Measurements from ENCODE around the gene ALOX5. TPM values are rescaled to one million over a fixed set of nuclear protein-coding genes. Genes with fewer than 3 reads are reported as not detected.

Gene ALOX5
- total RNA-seq, 1 experiment from 2014 or later, result not detected

DNA sequence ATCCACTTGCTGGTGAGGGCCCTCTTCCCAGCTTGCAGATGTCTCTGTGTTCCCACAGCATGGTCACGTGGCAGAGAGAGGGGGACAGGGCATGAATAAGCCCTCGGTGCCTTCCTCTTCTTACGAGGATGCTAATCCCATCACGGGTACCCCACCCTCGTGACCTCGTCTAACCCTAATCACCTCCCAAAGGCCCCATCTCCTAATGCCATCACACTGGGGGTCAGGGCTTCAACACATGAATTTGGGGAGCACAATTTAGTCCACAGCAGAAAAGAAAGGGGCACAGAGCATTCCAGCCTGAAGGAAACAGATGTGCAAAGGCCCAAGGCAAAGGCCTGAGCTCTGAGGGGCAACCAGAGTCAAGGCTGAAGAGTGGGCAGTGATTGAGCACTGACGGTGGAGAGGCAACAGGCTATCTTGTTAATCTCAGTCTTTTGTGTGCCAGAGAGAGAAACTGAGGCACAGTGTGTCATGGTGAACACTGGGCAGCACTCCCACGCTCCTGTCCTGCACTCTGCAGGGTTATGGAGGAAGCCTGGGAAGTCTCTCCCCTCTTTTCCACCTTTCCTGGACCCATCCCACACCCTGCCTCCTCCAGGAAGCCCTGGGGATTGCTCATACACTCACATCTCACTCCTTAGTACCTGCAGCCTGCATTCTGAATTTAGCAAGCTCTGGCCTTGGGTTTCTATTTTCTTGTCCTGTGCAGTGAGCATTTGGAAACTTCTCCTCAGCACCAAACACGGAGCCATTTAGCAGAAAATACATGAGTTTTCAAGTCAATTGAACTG, 49.0 kb downstream of the ALOX5 start:
- DNase-seq (ENCODE audit: low read depth), result no peak

DNA sequence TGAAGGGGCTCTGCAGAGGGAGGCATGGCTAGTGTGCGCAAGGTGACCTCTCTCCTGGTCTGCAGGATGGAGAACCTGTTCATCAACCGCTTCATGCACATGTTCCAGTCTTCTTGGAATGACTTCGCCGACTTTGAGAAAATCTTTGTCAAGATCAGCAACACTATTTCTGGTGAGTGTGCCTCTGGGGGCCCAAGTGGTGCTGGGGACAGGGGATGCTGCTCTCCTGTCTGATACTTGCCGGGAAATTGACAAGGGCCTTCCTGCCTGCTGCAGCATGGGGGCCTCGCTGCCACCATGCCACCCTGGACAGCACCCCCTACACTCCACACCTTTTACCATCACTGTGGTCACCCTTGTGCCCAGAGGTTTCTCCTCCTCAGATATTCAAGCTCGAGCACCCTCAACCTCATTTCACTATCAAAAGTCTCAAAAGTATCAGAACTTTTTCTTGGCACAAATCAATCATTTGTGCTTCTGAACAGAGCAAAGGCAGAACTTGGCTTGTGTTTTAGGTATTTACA, 50.0 kb downstream of the ALOX5 start:
- no peak for DNase-seq (ENCODE audit: low read depth)

DNA sequence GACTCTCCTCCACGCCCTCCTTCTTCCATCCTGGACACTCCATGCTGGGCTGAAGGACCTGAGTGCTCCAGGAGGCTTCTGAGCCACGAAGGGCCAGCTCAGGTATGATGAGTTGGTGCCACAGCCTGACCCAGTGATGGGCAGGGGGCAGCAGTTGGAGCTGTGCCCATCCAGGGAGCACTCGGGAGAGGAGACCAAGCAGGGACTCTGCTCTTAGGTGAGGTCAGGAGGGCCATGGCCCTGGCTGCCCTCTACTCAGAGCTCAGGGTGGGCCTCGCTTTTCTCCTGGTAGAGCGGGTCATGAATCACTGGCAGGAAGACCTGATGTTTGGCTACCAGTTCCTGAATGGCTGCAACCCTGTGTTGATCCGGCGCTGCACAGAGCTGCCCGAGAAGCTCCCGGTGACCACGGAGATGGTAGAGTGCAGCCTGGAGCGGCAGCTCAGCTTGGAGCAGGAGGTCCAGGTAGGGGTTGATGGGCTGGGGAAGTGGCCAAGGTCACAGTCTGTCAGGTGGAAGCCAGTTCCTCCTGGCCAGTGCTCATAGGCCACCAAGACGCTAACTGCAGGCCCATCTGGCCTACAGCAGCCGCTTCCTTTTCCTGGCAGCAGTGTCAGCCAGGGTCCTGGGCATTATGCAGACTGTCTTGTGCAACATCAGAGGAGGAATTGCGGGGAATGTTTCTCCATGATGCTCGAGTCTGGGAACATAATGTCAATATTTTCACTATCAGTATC, 50.8 kb downstream of the ALOX5 start:
- no peak for DNase-seq (ENCODE audit: low read depth)

DNA sequence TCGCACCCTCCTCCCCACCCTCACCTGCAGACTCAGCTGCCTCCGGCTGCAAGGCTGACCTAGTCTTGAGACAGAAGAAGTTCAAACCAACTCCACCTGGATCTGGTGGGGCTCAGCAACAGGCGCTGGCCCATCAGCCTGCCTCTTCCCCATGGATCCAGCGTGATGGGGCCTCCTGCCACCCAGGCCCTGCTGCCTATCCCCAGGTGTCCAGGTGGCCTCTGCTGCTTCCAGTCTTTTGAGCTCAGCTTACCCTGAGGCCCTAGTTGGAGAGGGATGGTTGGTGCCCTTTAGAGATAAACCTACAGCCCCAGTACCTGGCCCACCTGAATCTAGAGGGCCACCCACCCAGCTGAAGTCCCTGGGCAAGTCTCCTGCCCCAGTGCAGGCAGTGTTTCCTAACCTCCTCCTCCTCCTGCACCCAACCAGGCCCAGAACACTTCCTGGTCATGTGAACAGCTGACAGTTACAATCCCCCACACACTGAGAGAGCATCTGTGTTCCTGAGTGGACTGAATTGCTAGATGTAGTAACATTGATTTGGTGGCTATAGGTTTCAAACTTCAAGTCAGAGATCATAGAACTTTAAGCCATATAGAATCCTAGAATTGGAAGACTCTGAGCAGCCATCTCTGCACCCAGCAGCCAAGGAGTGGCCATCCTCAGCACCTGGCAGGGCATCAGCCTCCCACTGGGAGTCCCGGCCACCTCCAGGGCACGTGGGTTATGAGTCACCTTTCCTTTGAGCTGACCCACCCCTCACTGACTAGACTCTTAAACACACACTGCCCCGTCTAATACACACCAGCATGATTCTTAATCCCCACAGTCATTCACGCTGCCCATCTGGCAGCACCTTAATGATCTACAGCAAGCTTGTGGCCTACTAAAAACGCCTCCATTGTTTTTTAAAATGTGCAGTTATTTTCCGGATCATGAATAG, 51.9 kb downstream of the ALOX5 start:
- peak; percentile 78 for DNase-seq (ENCODE audit: low read depth)

DNA sequence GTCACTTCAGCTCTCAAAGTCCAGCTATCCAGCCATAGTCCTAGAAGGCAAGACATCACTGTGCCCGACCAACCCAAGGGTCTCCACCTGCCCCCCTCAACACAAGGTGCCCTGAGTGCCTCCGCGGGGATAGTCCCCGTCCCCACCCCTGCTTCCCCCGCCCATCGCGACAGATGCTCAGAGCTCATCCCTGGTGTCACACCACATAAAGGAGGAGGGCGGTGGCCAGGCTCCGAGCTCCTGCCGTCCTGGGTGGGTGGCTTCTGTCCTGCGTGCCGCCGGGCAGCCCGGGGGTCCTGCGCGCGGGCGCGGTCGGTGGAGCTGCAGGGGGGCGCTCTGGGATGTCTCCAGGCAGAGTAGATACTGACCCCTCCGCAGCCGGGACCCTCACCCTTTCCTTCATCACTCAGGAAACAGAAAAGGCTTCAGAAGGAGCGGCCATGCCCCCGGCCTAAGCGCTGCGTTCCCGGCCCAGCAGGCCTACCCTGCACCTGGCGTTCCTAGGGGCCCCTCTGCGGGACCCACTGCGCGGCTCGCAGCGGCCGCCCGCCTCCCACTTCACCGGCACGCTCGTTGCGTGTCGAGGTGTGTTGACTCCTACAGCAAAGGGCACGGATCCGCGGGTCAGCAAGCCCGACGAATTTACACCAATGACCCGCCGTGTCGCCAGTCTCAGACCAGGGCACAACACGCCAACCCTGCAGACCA, 53.4 kb downstream of the ALOX5 start:
- DNase-seq (ENCODE audit: low read depth), result no peak

DNA sequence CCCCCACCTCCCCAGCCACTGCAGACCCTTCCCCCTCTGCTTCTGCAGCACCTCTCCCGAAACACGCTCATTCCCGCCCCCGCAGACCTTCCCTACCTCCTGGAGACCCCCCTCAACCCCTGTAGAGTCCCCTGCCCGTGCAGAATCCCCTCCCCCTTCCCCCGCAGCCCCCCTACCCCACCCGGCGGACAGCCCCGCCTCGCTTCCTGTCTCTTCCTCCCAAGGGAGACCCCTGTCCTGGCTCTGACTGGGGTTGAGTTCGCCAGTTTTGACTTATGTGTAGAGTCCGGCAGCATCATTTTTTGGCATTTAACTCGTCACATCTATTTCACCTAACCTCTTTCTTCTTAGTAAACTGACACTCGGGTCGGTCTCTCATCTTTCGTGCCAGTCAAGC, 54.0 kb downstream of the ALOX5 start:
- no peak for DNase-seq (ENCODE audit: low read depth)

DNA sequence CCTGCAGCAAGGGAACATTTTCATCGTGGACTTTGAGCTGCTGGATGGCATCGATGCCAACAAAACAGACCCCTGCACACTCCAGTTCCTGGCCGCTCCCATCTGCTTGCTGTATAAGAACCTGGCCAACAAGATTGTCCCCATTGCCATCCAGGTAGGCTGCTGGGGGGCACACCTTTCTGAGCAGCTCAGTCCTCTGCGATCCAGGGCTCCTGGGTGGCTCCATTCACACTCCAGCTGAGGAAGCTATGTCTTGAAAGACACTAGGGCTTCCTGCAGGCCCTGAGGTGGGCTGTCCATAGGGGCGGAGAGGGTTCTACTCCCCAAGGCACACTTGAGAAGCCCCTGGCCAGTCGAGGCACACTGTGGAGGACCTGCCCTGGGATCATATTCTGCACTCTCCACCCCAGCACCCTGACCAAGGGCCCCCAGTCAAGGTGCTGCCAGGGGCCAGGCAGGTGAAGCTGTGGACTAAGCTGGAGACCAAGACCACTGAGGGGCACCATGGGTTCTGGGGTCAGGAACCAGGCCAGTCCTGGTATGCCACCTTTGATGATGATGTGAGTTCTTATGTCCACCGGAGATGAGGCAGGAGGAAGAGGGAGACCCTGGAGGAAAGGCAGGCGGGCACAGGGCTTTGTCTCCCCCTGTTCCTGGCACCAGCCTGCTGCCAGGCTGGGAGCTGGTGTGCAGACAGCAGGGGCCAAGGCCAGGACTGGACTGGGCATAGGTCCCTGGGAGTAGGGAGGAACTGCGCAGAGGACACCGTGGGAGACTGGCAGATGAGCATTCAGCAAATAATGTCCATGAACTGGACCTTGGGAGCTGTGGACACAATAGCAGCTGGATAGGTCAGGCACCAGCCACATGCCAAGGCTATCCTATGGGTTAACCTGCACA, 54.8 kb downstream of the ALOX5 start:
- DNase-seq (ENCODE audit: low read depth), result no peak

DNA sequence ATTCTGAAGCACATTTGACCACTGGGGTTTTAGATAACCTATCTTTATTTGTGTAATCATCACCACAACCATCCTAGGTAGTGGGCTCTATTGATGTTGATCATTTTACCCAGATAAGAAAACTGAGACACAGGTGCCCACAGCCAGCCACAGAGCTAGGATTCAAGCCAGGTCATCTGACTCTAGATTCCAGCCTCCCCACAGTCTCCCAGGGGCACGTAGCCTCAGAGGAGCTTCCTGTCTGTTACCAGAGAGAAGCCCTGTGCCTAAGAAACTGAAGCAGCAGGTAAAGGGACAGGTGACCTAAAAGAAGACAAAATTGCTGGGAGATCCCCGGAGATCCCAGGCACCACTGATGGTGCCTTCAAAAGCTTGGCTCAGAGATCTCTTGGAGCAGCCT, 55.8 kb downstream of the ALOX5 start:
- no peak for DNase-seq (ENCODE audit: low read depth)

DNA sequence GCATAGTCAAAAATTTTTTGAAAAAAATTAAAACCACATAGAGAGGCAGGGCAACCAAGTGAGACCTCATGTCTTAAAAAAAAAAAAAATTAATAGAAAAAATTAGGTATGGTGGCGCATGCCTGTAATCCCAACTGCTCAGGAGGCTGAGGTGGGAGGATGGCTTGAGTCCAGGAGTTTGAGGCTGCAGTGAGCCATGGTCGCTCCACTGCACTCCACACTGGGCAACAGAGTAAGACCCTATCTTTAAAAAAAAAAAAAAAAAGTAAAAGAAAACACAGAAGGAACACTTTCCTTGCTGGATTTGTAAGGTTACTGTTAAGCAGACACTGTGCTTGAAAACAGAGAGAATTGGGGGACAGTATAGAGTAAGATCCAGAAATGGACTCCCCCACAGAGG, 58.1 kb downstream of the ALOX5 start:
- no peak for DNase-seq (ENCODE audit: low read depth)

DNA sequence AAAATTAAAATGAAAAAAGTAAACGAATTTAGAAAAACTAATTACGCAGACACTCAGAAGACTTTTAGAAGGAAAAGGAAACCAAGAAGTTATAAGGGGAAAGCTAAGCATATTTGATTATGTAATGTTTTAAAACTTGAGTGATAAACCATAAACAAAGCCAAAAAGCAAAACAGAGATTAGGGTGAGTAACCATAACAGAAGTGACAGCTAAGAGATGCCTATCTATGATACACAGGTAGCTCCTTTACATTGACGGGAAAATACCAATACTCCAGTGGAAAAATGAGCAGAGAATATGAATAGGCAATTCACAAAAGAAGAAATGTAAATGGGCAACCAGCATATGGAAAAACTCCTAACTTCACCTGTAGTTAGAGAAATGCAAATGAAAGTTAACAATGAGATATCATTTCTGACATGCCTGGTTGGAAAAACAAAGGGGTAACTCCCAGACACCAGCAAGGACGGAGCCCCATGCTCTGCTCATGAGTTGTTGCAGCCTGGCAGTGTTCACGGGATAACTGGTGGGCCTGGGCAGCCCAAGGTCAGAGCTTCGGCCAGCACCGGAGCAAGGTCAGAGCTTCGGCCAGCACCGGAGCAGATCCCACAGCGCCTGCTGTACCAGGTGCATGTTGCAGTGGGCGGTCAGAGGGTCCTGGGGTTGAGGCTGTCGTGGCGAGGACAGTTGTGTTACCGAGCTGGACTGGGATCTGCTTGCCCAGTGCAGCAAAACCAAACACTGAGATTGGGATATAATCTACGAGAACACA, 58.9 kb downstream of the ALOX5 start:
- no peak for DNase-seq (ENCODE audit: low read depth)

DNA sequence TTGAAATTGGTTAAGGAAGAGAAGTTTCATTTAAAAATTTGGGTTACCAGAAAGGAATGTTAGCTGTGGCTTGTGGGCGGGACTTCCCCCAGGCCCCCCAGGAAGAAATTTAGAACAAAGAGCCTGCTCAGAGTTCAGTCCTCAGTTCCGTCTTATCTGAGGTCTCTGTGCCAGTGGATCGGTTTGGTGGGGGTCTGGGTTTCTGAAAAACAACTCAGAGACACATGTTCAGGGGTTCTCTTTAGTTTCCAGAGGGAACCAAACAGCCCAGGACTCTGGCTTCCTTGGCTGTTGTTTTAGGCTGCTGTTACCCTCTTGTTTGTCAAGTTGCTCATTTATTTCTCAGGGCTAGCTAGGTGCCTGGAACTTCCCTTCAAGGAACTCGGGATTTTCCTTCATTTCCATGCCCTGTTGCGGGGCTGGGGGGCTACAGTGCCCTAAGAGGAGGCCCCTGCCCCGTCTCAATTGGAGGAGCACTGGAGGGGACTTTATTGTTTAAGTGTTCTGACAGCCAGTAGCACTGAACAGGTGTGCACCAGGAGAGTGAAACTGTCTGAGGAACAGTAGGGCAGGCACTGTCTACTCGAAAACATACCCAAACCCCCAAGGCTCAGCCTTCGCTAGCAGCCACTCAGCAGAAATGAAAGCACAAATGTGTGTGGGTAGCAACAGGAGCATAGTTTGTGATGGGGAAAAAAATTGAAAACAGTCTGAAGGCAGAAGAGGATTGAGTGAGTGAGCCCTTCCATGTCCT, 59.9 kb downstream of the ALOX5 start:
- no peak for DNase-seq (ENCODE audit: low read depth)

DNA sequence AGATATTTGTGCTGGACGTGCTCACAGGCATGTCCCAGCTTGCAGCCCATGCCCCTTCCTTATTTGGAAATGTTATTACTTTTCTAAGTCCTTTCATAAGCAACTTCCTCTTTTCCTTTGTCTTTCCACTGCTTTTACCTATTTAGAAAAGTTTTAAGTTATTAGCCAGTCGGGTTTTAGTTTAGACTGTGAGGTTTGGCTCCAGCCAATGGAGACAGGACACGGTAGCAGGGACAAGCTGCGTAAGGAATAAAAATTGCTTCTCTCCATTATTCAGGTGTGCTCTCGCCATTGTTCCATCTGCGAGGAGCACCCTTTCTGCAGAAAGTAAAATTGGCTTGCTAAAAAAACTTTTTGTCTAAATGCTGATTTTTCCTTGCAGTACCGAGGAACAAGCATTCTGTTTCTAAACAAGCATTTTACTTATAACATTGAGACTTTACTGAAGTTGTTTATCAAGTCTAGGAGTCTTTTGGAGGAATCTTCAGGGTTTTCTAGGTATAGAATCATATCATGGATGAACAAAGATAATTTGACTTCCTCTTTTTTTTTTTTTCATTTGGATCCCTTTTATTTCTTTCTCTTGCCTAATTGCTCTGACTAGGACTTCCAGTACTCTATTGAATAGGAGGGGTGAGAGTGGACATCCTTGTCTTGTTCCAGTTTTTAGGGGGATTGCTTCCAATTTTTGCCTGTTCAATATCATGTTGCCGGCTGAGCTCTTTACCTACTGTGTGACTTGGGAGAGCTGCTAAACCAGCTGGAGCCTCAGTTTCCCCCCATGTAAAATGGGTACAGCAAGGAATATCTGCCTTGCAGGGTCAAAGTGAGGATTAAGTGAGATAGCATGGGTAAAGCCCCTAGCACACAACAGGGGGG, 63.8 kb downstream of the ALOX5 start:
- DNase-seq (ENCODE audit: low read depth), result no peak

DNA sequence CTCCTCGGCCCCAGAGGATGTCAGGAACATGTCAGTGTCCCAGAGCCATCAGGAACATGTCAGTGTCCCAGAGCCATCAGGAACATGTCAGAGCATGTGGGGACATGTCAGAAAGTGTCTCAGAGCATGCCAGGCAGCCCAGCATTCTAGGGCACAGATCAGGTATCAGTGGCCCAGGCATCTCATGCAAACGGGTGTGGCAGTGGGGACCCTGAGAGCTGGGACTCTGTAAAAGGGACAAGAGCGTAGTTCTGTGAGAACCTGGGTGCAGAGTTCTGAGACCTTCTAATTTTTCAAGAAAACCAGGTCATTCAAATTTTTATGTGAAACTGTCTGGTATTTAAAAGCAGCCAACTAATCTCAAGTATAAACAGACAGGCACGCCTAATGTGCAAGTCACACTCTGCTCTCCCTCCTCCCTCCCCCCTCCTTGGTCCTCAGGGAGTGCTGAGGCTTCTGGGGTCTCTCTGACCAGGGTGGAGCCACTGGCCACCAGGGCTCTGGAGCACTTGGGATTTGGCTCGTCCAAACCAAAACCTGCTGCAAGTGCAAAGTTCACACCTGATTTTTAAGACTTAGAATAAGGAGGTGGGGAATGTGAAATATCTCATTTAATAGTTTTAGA, 64.6 kb downstream of the ALOX5 start:
- DNase-seq (ENCODE audit: low read depth), result no peak

DNA sequence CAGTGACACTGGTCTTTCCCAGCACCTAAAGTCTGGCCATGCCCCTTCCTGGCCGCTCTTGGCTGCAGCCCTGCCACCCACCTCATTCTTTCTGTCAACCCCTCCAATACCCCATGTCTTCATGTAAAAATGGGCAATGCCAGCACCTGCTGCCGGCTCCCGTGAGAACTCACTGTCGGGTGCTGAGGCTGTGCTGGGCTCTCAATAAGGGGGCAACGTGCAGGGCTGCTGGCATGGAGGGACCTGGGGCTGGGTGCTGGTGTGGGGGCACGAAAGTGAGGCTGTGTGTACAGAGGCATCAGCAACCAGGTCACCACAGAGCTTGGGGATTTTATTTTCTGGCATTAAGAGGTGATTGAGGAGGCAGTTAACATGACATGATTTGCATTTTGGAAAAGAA, 65.3 kb downstream of the ALOX5 start:
- DNase-seq (ENCODE audit: low read depth), result no peak

DNA sequence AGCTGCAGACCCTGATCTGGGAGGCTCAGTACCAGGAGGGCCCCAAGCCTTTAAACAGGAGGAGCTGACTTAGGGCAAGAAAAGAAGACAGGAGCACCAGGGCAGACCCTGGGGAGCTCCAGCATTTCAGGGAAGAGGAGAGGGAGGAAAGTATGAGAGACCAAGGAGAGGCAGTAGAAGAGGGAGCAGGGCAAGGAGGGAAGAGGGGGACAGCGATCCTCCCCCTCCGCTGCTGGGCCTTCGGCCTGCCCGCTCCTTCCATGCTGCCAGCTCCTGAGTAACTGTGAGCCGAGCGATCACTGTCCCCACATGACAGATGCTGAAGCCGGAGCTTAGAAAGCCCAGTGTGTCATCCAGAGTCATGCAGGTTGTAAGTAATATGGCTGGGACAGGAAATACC, 65.9 kb downstream of the ALOX5 start:
- peak; percentile 18 for DNase-seq (ENCODE audit: low read depth)

DNA sequence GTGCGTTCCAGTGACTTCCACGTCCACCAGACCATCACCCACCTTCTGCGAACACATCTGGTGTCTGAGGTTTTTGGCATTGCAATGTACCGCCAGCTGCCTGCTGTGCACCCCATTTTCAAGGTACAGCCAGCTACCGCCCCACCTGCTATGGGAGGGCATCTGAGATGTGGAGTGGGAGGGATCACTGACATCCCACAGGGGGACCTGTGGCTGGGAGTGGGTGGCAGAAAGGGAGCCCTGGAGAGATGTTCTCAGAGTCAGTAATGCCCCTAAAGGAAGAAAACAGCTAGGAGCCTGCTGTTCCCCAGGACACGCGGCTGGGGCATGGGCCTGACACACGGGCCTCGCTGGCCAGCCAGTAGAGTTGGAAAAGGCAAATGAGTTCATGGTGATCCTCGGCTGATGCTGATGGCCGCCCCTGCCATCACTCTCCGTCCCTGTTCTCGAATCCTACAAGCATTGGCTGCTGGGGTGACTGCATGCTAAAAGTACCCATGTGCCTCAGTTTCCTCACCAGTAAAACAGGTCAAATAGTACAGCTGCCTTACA, 66.6 kb downstream of the ALOX5 start:
- no peak for DNase-seq (ENCODE audit: low read depth)
